ENCODE results near the gene KLK13.

KLK13 gene

GRCh38 chr19:51055866-51056265, 9.0 kb downstream of the KLK13 start:
- no peak for ATAC-seq
- TF ChIP-seq SNAI2 (CRISPR knock-in tag; IDR thresholded peaks at IDR 0.05) (no peak), ZNF70 (CRISPR knock-in tag; IDR thresholded peaks at IDR 0.05) (no peak), OSR1 (CRISPR knock-in tag; IDR thresholded peaks at IDR 0.05) (no peak), ZNF565 (CRISPR knock-in tag; conservative IDR thresholded peaks at IDR 0.05; ENCODE audit: low read depth) (no peak), PATZ1 (CRISPR knock-in tag; IDR thresholded peaks at IDR 0.05; ENCODE audit: borderline replicate concordance) (no peak), ARNTL (CRISPR knock-in tag; IDR thresholded peaks at IDR 0.05; ENCODE audit: borderline replicate concordance, low read depth) (no peak), CSRNP3 (CRISPR knock-in tag; IDR thresholded peaks at IDR 0.05) (no peak), TCF4 (CRISPR knock-in tag; IDR thresholded peaks at IDR 0.05; ENCODE audit: borderline replicate concordance) (no peak), CSDC2 (CRISPR knock-in tag; IDR thresholded peaks at IDR 0.05) (no peak), POU6F1 (CRISPR knock-in tag; IDR thresholded peaks at IDR 0.05; ENCODE audit: borderline replicate concordance, low read depth) (no peak), GLIS3 (CRISPR knock-in tag; IDR thresholded peaks at IDR 0.05) (no peak), CREB5 (CRISPR knock-in tag; IDR thresholded peaks at IDR 0.05; ENCODE audit: low read depth) (no peak), ISL1 (CRISPR knock-in tag; IDR thresholded peaks at IDR 0.05) (no peak), PPARA (CRISPR knock-in tag; IDR thresholded peaks at IDR 0.05; ENCODE audit: borderline replicate concordance) (no peak), ZNF8 (CRISPR knock-in tag; IDR thresholded peaks at IDR 0.05) (no peak), TOX (CRISPR knock-in tag; IDR thresholded peaks at IDR 0.05; ENCODE audit: borderline replicate concordance) (no peak), ZFP3 (CRISPR knock-in tag; IDR thresholded peaks at IDR 0.05) (no peak)

- no peak for TF ChIP-seq ISL1 (CRISPR knock-in tag; IDR thresholded peaks at IDR 0.05)
- no peak for TF ChIP-seq ZNF8 (CRISPR knock-in tag; IDR thresholded peaks at IDR 0.05)
- TF ChIP-seq ZNF70 (CRISPR knock-in tag; IDR thresholded peaks at IDR 0.05) = no peak
- no peak for TF ChIP-seq PPARA (CRISPR knock-in tag; IDR thresholded peaks at IDR 0.05; ENCODE audit: borderline replicate concordance)
- ATAC-seq = no peak
Observed at GRCh38 chr19:51047031-51047335, 17.9 kb downstream of the KLK13 start.

- ATAC-seq = no peak
- TF ChIP-seq ARNTL (CRISPR knock-in tag; IDR thresholded peaks at IDR 0.05; ENCODE audit: borderline replicate concordance, low read depth) (no peak), SNAI2 (CRISPR knock-in tag; IDR thresholded peaks at IDR 0.05) (no peak), BACH2 (CRISPR knock-in tag; IDR thresholded peaks at IDR 0.05; ENCODE audit: borderline replicate concordance) (no peak), POU6F1 (CRISPR knock-in tag; IDR thresholded peaks at IDR 0.05; ENCODE audit: borderline replicate concordance, low read depth) (no peak), GLIS3 (CRISPR knock-in tag; IDR thresholded peaks at IDR 0.05) (no peak), OSR1 (CRISPR knock-in tag; IDR thresholded peaks at IDR 0.05) (no peak), ZFP30 (CRISPR knock-in tag; IDR thresholded peaks at IDR 0.05) (no peak), ZC3H10 (CRISPR knock-in tag; IDR thresholded peaks at IDR 0.05) (no peak)
Observed at GRCh38 chr19:51044327-51044726, 20.6 kb downstream of the KLK13 start.

- ATAC-seq = no peak
- no peak for TF ChIP-seq ZFP3 (CRISPR knock-in tag; IDR thresholded peaks at IDR 0.05)
- TF ChIP-seq GLIS3 (CRISPR knock-in tag; IDR thresholded peaks at IDR 0.05) = no peak
- no peak for TF ChIP-seq TCF4 (CRISPR knock-in tag; IDR thresholded peaks at IDR 0.05; ENCODE audit: borderline replicate concordance)
- TF ChIP-seq PATZ1 (CRISPR knock-in tag; IDR thresholded peaks at IDR 0.05; ENCODE audit: borderline replicate concordance) = no peak
- no peak for TF ChIP-seq BACH2 (CRISPR knock-in tag; IDR thresholded peaks at IDR 0.05; ENCODE audit: borderline replicate concordance)
- no peak for TF ChIP-seq ZFP30 (CRISPR knock-in tag; IDR thresholded peaks at IDR 0.05)
- no peak for TF ChIP-seq PPARA (CRISPR knock-in tag; IDR thresholded peaks at IDR 0.05; ENCODE audit: borderline replicate concordance)
- no peak for TF ChIP-seq ZNF565 (CRISPR knock-in tag; conservative IDR thresholded peaks at IDR 0.05; ENCODE audit: low read depth)
- no peak for TF ChIP-seq ESRRG (CRISPR knock-in tag; IDR thresholded peaks at IDR 0.05)
- TF ChIP-seq ZNF70 (CRISPR knock-in tag; IDR thresholded peaks at IDR 0.05) = no peak
- TF ChIP-seq ISL1 (CRISPR knock-in tag; IDR thresholded peaks at IDR 0.05) = no peak
- TF ChIP-seq ARNTL (CRISPR knock-in tag; IDR thresholded peaks at IDR 0.05; ENCODE audit: borderline replicate concordance, low read depth) = no peak
- no peak for TF ChIP-seq OSR1 (CRISPR knock-in tag; IDR thresholded peaks at IDR 0.05)
- TF ChIP-seq RARB (CRISPR knock-in tag; IDR thresholded peaks at IDR 0.05) = no peak
- TF ChIP-seq TSHZ2 (CRISPR knock-in tag; IDR thresholded peaks at IDR 0.05) = no peak
Observed at GRCh38 chr19:51043497-51043896, 21.4 kb downstream of the KLK13 start.

Data from SK-N-SH treated with all-trans-retinoic acid at 6 μM for 48 hours (cell line).